HG03108 (cell line): ENCODE data around the gene DGKZ.

Source experiments
- ATAC-seq: cut with Tn5 transposase; IDR thresholded peaks from one replicate; pipeline ENCODE4 v1.9.1; 2021; ENCODE audit warnings: moderate library complexity; ENCODE audit not compliant: unreplicated experiment

DGKZ gene

GRCh38 chr11:46343520-46343919 is 3.7 kb upstream of the DGKZ start:
- no peak for ATAC-seq

- no peak for ATAC-seq
These were observed 2.1 kb upstream of the DGKZ start for GRCh38 chr11:46345131-46345597.

- ATAC-seq, result no peak
These were observed 1.3 kb upstream of the DGKZ start for GRCh38 chr11:46345881-46346484.

DNA sequence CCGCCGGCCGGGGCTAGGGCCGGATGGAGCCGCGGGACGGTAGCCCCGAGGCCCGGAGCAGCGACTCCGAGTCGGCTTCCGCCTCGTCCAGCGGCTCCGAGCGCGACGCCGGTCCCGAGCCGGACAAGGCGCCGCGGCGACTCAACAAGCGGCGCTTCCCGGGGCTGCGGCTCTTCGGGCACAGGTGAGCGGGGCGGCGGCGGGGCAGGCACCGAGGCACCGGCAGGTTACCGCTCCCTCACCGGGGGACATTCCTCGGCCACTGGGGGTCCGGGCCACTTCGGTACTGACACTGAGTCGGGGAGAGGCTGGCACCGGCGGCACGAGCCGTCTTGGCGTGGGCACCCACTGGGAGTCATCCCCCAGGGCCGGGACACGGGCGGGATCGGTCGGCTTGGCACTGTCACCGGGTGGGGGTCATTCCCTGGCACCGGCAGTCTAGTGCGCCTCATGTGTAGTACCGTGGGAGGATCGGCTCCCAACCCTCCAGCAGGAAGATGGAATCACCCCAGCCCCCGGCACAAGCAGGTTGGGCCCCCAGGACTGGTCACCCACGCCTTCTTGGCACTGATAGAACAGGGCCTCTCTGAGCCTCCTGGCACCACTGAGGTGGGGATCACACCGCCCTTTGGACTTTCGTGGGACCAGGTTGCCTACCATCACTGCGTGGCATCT is 511 bp downstream of the DGKZ start:
- peak; percentile 2 for ATAC-seq

DNA sequence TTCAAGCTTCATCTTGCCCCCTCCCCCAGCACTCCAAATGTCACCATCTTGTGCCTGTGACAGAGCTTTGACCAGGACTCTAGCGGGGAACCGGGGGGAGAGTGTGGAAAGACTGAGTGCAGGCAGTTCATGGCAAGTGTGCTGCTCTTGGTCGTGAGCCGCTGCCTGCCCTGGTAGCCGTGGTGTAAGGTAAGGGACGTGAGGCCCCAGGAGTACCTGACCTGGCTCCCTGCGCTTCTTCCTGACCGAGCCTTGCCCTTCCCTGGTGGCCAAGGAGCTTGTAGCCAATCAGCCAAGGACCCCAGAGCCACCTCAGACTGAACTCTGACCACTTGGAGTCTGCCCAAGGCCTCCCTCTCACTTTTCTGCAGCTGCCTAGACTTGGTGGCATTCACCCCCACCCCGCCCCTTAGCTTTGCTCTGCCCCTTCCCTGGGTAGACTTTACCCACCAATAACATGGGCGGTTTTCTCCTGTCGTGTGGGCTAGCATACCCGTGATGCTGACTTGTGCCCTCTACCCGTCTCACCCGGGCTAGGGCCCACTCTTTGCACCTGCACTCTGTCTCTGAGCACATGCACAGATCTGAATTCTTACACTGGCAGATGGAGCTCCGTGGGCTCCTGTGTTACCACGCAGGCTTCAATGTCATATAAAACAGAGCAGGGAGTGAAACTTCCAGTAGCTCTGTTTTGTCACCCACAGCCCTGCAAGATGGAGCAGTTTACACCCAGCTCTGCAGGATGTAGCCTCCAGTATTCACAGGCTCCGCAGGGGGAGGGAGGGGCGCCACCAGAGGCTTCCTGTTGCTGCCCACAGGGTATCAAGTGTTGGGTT is 1.5 kb downstream of the DGKZ start:
- ATAC-seq, result no peak

DNA sequence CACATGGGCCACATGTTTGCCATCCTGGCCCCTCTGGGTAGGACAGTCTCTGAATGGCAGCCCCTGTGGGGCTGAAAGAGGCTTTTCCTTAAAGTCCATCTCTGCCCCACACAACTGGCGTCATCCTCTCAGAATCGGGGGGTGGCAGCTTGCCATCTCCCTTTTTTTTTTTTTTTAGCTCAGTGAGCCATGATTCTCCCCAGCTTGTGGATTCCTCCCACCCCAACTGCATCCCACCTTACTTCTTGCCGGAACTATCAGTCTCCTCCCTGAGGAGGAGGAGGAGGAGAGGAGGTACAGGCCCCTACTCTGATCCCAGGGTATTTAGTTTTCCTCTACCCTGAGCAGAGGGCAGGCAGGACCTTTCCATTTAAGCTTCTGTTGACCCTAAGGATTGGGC is 3.4 kb downstream of the DGKZ start:
- ATAC-seq, result no peak

DNA sequence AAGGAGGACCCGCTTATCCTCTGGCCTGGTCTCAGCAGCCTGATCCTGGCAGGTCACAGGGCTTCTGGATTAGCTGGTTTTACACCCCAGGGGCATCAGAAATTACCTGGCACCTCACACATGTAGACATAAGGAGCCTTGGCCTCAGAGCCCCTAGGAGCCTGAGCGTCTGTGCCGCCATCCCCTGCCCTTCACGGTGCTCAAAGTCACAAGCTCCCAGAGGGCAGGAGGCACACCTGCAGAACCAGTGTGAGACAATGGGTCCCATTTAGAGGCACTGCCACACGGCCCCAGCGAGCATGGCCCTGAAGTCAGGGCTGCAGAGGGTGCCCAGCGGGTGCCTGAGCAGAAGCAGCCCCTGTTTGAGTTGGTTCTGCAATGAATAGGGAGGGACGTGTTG is 3.9 kb downstream of the DGKZ start:
- ATAC-seq, result no peak

DNA sequence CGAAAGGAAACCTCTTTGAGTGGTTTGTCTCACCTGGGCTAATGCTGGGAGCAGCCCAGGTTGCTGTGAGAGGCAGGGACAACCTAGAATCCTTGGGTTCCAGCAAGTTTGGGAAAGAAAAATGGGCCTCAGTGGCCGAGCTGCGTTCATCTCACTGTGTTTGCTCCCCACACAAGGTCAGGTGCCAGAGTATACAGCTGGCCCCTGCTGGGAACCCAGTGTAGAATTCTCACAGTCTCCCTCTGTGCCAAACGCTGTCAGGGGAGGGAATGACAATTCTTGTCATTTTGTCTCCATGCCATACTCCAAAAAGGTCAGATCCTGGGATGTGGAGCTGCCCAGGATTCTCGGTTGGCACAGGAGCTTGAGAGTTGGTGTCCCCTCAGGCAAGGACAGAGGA is 4.3 kb downstream of the DGKZ start:
- no peak for ATAC-seq

GRCh38 chr11:46352063-46352841 is 5.0 kb downstream of the DGKZ start:
- ATAC-seq, result no peak

DNA sequence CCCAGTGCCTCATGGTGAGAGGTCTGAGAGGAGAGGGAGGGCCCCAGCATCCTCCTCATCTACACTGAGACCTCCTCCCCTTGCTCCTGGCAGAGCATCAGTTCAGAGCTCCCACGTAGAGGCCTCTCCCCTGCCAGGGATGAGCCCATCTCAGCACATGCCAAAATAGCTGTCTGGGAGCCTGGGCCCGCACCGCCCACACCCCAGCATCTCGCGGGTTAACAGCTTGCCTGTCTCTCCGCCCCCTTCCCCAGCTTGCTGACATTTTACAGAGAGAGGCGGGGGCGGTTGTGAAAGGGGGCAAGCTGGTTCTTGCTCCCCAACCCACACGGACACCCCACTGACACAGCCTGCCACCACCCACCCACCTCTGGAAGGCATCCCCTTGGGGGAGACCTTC is 6.4 kb downstream of the DGKZ start:
- ATAC-seq, result no peak

DNA sequence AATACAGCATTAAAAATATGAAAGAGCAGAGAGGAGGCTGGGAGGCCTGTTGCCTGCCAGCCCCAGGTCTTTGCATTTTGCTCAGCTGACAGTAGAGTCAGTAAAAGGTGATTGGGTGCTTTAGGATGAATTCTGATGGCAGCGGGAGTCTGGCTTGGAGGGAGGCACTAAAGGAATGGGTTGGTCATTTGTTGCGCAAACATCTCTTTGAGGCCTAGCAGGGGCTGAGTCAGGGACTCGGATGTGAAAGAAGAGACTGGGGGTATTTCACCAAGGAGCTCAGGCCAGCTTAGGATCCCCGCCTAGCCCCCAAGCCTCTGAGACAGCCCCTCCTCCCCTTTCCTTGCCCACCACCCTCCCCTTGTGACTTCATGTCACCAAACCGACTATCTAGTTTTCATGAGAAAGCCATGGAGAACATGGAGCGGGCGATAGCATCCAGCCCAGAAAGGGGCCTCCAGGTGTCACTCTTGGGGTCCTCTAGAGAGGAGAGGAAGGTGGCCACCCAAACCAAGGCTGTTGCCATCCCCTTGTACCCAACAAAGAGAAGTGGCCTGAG is 9.7 kb downstream of the DGKZ start:
- no peak for ATAC-seq

DNA sequence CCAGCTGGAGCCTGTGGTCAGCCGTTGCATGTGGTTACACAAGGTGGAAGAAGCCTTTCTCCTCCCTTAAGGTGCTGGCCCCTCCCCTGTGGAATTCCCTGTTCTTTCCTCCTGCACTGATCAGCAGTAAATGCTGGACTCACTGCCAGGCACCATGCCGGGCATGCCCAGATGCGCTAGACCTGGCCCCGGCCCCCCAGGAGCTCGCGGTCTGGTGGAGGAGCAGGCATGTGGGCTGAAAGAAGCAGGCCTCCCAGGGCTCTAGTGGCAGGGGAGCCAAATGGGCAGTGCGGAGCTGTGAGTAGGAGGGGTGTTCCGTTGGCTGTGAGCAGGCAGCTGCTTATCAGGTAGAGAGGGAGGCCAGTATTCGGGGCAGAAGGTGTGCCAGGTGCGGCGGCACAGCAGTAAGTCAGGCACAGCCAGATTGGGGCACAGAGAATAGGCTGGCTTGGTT is 10.2 kb downstream of the DGKZ start:
- ATAC-seq, result no peak

DNA sequence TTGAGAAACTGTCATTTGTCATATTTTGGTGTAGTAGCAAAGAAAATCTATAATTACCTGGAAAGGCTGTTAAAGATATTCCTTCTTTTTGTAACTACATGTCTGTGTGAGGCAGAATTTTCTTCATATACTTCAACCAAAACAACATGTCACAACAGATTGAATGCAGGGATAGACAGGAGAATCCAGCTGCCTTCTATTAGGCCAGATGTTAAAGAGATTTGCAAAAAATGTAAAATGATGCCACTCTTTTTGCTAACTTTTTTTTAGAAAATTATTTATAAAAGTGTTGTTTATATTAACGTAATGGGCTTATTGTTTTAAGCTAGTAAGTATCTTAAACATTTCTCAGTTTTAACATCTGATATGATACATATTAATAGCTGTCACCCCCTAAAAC is 12.7 kb downstream of the DGKZ start:
- no peak for ATAC-seq

- peak; percentile 19 for ATAC-seq
These were observed 13.6 kb downstream of the DGKZ start for GRCh38 chr11:46360878-46361277.

GRCh38 chr11:46361283-46362155 is 14.3 kb downstream of the DGKZ start:
- ATAC-seq, result peak; percentile 92

DNA sequence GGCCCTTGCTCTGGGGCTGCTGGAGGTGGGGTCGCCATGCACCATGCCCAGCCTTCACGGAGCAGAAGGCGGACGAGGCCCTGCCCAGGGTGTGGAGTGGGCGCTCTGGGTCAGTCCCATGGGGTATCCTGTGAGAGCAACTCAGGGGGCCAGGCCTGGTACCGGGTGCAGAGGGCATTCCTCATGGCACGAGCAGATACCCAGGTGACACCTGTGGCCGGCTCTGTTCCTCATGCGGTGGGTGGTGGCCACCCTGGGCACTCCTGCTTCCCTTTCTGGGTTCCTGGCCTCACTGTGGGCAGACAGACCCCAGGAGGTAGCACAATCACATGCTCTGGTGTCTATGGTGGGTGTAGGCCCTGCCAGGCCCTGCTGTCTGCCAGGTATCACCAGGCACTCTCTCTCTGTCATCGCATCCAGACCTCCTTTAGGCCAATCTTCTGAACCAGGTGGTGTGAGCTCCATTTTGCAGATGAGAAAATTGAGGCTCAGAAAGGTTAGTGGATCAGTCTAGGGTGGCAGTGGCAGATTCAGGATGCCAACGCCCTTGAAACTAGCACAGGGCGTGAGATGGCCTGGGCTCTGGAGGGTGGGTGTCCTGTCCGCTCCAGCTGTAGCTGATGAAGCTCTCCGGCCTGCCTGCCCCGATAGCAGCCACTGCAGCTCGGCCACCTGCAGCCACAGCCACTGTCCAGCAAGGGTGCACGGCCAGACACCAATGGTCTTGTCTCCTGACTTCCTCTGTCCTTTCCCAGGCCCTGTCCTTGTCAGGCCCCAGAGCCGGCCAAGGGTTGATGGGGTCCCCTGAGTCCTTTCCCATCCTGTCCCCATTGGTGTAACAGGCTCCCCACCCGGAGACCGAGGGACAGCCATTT is 15.1 kb downstream of the DGKZ start:
- ATAC-seq, result no peak

GRCh38 chr11:46363031-46363407 is 15.8 kb downstream of the DGKZ start:
- no peak for ATAC-seq

DNA sequence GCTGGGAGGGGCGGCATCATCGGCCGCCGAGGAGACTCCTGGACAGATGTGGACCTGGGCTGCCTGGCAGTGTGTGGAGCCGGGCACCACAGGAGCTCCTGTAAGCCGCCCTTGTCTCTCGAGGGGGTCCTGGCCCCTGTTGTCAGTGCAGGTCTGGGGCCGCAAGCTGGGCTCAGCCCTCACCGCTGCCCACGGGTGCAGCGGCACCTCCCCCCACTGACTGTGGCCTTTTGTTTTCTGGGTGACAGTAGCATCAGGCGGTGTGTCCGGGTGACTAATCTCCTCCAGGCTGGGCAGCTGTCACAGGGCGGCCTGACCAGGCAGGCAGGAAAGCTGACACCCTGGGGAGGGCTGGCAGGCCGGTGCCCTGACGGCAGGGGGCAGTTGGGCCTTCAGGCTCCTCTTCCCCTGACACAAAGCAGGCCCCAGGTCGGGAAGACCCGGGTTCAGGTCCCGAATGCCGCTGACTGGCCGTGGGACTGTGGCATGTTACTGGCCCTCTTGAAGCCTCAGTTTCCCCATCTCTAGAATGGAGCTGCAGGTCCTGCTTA is 16.3 kb downstream of the DGKZ start:
- no peak for ATAC-seq

- no peak for ATAC-seq
These were observed 16.8 kb downstream of the DGKZ start for GRCh38 chr11:46364056-46364455.
